Body of pancreas (tissue), 4 donors: ENCODE measurements around the gene TOP3B.

Experiments
- POLR2A ChIP-seq, 3 donors: fragments of 450-650 bp; IDR thresholded peaks; one replicate each; pipeline ENCODE4 v1.6.1; 2016; ENCODE audit warnings: antibody characterized with exemption in 3 of 3, mild to moderate bottlenecking in 2 of 3
- TF ChIP-seq, protein P1 (sequence below), 7 experiments: fragments of 450-650 bp in 4 of 7; fragments of 200-600 bp in 3 of 7; sonication (generic) in 3 of 7; IDR thresholded peaks; one replicate each; pipeline ENCODE4 v1.5.1; 2016 to 2019; ENCODE audit warnings: antibody characterized with exemption in 7 of 7

DNA sequence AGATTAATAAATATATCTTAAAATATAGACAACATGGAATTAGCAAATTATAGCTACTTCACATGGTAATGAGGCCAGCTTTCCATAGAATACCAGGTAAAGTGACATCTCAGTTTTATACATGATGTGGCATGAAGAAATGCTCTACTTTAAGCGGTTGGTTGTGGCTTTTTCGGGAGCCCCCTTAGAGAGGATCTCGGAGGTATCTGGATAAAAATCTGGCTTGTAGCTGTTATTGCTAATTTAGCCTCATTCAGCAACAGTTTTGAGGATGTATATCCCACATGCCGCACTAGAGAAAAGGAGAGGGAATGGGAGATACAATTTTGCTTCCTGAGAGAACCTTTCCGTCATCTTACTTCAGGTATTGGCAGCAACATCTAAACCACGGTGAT, 24.0 kb upstream of the TOP3B start:
- TF ChIP-seq, protein P1, sequence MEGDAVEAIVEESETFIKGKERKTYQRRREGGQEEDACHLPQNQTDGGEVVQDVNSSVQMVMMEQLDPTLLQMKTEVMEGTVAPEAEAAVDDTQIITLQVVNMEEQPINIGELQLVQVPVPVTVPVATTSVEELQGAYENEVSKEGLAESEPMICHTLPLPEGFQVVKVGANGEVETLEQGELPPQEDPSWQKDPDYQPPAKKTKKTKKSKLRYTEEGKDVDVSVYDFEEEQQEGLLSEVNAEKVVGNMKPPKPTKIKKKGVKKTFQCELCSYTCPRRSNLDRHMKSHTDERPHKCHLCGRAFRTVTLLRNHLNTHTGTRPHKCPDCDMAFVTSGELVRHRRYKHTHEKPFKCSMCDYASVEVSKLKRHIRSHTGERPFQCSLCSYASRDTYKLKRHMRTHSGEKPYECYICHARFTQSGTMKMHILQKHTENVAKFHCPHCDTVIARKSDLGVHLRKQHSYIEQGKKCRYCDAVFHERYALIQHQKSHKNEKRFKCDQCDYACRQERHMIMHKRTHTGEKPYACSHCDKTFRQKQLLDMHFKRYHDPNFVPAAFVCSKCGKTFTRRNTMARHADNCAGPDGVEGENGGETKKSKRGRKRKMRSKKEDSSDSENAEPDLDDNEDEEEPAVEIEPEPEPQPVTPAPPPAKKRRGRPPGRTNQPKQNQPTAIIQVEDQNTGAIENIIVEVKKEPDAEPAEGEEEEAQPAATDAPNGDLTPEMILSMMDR (IDR thresholded peaks at IDR 0.05): no peak
- no peak for TF ChIP-seq POLR2A (IDR thresholded peaks at IDR 0.05)
